ENCODE results near the gene RAPGEF2.

DNA sequence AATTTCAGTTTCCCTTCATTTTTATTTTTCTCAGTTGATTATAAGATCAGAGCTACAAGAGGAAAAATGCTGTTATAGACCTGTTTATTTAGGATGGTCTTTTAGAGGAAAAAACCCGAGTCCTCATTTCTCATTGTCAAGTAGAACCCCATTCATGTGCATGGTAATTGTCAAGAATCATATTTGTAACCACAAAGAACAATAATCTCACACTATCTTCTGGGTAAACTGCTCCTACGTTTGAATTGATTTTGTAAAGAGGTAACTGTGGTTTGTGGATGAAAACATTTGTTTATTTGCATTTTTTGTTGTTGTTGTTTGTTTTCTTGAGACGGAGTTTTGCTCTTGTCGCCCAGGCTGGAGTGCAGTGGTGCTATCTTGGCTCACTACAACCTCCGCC is 23.8 kb downstream of the RAPGEF2 start:
- TF ChIP-seq, protein P1, sequence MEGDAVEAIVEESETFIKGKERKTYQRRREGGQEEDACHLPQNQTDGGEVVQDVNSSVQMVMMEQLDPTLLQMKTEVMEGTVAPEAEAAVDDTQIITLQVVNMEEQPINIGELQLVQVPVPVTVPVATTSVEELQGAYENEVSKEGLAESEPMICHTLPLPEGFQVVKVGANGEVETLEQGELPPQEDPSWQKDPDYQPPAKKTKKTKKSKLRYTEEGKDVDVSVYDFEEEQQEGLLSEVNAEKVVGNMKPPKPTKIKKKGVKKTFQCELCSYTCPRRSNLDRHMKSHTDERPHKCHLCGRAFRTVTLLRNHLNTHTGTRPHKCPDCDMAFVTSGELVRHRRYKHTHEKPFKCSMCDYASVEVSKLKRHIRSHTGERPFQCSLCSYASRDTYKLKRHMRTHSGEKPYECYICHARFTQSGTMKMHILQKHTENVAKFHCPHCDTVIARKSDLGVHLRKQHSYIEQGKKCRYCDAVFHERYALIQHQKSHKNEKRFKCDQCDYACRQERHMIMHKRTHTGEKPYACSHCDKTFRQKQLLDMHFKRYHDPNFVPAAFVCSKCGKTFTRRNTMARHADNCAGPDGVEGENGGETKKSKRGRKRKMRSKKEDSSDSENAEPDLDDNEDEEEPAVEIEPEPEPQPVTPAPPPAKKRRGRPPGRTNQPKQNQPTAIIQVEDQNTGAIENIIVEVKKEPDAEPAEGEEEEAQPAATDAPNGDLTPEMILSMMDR (conservative IDR thresholded peaks at IDR 0.05; ENCODE audit: low read depth, low read length), result no peak
- TF ChIP-seq EZH2 (IDR thresholded peaks at IDR 0.05; ENCODE audit: low read length, unreplicated experiment) (no peak), EZH2phosphoT487 (IDR thresholded peaks at IDR 0.05; ENCODE audit: borderline replicate concordance, low read length) (no peak)
